Measurements from ENCODE around the gene TRABD2B.

The TRABD2B gene

GRCh38 chr1:47824716-47825115 is 172.5 kb downstream of the TRABD2B start:
- DNase-seq (ENCODE audit: low spot score), result no peak

DNA sequence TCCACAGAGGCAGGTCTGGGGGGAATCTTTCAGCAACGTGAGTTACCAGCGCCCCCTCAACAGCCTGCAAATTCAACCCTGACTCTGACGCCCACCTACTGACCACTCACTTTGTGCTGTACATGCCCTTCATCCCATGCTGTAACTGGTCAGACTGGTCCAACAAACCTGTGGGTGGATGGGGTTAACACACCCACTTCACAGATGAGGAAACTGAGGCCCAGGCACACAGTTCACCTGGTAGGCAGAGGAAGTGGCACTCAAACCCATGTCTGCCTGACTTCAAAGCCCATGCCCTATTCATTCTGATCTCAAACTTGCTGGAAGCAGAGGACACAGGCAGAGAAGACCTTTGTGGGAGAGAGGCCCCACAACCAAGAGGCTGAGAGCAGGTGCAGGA is 172.9 kb downstream of the TRABD2B start:
- no peak for DNase-seq (ENCODE audit: low spot score)

GRCh38 chr1:47823040-47823808 is 174.0 kb downstream of the TRABD2B start:
- no peak for DNase-seq (ENCODE audit: low spot score)

- no peak for DNase-seq (ENCODE audit: low spot score)
Observed at GRCh38 chr1:47821760-47822159, 175.4 kb downstream of the TRABD2B start.

DNA sequence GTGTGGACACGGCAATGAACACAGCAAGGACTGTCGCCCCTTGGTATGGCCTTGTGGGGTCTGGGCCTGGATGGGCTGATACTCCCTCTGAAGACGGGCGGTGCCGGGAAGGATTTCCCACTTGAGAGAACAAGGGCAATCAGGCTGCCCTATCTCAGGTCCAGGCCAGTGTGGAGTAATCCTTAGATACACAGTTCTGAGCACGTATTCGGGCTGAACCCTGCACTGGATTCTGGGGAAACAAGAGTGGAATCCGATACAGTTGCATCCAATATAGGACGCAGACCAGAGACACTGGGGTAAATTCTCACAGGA is 177.7 kb downstream of the TRABD2B start:
- DNase-seq (ENCODE audit: low spot score), result no peak

- no peak for DNase-seq (ENCODE audit: low spot score)
Observed at GRCh38 chr1:47818682-47819573, 178.3 kb downstream of the TRABD2B start.

- no peak for DNase-seq (ENCODE audit: low spot score)
Observed at GRCh38 chr1:47817861-47818260, 179.3 kb downstream of the TRABD2B start.

DNA sequence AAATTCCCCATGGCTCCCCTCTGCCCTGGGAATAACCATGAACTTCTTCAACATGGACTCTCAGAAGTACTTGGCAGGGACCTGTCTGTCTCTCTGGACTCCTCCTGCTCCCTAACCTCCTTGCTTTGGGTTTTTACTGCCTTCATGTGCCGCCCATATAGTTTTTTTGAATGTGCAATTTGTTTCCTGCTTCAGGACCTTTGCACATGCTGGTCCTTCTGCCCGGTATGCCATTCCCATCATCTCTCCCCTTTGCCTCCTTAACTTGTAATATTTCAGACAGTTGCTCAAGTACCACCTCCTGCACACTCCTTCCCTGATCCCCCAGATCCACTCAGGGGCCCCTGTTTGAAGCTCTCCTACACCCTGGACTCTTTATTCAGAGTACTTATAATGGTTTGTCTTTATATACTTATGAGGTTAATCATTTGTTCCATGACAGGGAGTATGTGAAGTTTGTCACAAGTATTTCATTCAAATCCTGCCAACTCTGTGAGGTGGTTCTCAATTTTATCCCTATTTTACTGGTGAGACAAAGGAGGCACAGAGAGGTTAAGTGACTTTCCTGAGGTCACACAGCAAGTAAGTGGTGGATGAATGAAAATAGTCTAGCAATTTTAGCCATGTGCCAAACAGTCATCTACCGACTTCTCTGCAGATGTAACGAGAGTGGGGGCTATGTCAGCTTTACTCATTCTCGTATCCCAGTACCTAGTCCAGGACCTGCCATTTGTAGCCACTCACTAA is 180.7 kb downstream of the TRABD2B start:
- DNase-seq (ENCODE audit: low spot score), result no peak

DNA sequence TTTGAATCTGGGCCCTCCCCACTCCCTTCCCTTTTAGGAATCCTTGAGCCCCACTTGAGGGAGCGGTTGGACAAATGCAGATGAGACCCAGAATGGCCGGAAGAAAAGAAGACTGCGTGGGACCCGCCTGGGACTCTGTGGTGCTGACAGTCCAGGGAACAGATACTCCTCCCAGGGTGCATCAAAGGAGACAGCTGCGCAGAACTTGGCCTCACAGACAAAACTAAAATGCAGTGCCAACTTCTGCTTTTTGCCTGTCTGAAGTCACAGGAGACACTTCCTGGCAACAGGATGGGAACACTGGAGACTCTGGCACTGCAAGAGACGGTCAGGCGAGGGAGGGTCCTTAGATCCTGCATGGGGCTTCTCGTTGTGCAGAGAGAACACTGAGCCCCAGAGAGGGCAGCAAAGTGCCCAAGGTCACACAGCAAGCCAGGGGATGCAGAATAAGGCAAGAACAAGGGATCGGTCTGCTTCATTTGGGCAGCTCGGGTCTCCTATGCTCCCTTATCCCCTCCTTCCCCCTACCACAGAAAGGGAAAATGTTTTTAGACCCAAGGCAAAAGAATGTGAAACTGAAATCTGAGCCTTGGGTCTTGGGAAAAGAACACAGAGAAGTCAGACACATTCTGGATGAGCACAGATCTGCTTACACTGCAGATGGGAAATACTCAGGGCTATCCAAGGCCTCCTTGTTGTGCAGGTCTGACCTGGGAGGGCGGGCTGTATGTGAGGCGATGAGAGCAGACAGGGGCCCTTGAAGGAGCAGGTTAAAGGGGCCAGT is 182.4 kb downstream of the TRABD2B start:
- no peak for DNase-seq (ENCODE audit: low spot score)

DNA sequence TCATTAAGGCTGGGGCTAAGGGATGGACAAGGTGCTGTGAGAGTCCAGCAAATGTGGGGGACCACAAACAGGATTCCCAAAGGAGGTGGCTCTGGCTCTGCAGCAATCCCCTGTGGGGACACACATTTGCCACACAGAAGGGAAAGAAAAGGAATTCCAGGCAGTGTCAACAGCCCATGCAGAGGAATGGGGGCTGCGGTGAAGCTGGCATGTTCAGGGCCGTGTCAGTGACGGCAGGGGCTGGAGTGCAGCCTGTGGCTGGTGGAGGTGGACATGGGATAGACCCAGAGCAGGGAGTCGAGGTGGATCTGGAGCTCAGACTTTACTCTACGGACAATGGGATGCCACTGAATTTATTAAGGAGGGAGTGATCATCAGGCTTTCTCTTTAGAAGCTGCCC is 183.2 kb downstream of the TRABD2B start:
- DNase-seq (ENCODE audit: low spot score), result no peak

DNA sequence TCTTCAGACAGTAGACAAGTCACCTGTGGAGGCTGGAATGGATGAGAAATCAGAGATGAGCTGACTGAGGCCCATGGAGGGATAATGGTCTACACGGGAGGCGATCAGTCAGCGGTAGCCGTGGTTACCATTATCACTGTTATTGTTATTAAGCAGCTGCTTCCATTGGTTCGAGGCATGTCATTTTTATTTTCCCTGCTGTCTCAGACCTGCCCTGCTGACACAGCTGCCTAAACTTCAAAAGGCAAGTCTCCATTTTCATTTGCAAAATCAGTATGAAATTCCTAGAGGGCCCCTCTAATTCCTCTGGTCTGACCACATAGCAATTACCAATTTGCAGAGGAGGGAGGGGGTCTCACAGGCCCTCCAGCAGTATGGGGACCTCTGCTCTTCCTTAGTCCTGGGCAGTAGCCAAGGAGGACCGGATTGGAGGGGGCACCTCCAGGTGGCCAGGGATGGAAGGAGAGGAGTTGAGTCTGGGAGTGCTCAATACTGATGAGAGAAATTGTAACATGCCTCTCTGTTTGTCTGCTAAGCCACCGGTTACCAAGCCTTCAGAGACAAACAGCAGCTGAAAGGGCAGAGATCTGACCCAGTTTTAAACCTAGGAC is 184.2 kb downstream of the TRABD2B start:
- no peak for DNase-seq (ENCODE audit: low spot score)

DNA sequence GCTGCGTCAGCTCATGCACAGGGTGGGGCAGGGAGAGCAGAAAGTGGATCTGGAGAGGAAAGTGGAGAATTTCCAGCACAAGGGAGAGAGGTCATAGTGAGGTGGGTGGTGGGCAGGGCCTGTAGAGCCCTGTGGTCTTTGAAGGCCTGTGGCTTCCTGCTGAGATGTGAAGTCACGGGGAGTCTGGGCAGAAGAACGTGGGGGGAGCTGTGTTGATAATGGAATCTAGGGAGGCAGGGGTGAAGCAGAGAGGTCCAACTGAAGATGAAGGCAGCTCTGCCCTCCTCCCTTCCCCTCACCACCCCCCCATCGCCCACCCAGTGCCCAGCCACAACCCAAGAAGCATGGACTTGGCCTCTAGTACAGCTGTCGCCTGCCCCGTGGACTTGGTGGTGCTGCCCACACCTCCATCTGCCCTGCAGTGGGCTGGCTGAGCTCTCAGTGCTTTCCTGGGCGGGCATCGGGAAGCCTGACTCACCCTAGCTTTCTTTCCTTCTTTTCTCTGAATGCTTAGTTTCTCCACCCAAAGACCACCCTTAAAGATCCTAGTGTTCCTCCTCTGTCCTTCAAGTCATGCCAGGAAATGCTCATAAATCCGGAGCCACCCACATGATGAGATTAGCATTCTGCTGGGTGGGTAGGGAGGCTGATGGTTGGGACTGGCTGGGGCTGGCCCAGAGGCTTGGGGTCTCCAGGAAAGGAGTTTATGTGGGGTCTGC is 186.1 kb downstream of the TRABD2B start:
- no peak for DNase-seq (ENCODE audit: low spot score)

- DNase-seq (ENCODE audit: low spot score), result peak; percentile 48
Observed at GRCh38 chr1:47809301-47810084, 187.7 kb downstream of the TRABD2B start.

- DNase-seq (ENCODE audit: low spot score), result no peak
Observed at GRCh38 chr1:47808612-47809011, 188.6 kb downstream of the TRABD2B start.

DNA sequence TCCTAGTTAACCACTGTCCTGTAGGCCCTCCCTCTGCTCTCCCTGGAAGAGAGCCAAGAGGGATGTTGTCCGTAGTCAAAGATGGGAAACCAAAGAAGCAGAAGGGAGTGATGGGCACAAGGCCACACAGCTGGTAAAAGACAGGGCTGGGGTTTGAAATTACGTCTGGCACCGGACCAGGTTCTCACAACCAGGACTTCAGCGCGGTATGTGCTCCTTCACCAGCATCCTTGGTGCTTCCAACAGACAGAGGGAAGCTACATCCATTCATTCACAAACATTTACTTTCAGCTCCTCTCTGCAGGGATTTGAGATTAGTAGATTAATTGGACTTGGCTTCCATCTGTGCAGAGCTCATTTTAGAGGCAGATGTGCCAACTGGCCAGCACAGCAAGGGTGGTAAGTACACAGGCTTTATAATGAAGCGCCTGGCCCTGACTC is 191.2 kb downstream of the TRABD2B start:
- no peak for DNase-seq (ENCODE audit: low spot score)

- DNase-seq (ENCODE audit: low spot score), result no peak
Observed at GRCh38 chr1:47805018-47805417, 192.2 kb downstream of the TRABD2B start.

GRCh38 chr1:47803815-47804501 is 193.2 kb downstream of the TRABD2B start:
- DNase-seq (ENCODE audit: low spot score), result peak; percentile 57

- DNase-seq (ENCODE audit: low spot score), result peak; percentile 34
Observed at GRCh38 chr1:47797575-47797974, 199.6 kb downstream of the TRABD2B start.

GRCh38 chr1:47796626-47797025 is 200.6 kb downstream of the TRABD2B start:
- no peak for DNase-seq (ENCODE audit: low spot score)

Data from kidney tubule cell (primary cell).